HG03432 (cell line): ENCODE data around the gene SYT7.

Source experiments
- ATAC-seq: cut with Tn5 transposase; IDR thresholded peaks from one replicate; pipeline ENCODE4 v1.9.1; 2021; ENCODE audit warnings: mild to moderate bottlenecking, moderate library complexity; ENCODE audit not compliant: unreplicated experiment

SYT7 gene

DNA sequence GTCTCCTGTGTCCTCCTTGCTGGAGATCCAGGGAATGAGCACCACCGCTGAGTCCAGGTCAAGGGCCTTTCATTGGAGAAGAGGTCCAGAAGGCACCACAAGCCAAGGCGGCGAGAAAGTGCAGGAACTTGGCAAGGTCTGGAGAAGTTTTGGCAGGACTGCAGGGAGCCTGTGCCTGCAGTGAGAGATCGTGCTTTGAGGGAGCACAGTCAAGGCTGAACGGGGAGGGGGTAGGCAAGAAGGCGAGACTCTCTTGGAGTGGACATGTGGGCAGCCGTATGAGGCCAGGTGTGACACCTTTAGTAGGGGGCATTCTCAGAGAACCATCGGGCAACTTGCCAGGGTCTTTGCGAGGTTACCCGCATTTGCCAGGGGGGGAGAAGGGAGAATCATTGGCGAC is 41.9 kb downstream of the SYT7 start:
- ATAC-seq, result no peak

DNA sequence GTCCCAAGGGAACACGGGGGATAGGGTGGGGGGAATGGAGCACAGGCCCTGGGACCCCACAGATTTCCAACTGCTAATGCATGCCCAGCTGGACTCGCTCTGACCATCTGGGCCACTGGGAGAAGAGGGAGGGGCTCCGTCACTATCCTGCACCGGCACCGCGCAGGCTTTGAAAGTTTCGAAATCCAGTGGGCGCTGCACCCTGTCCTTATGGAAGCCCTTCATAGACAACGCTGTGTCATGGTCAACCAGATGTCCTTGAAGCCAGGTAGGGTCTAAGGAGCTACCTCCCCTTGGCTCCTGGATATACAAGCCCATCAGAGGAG is 42.3 kb downstream of the SYT7 start:
- ATAC-seq, result no peak

DNA sequence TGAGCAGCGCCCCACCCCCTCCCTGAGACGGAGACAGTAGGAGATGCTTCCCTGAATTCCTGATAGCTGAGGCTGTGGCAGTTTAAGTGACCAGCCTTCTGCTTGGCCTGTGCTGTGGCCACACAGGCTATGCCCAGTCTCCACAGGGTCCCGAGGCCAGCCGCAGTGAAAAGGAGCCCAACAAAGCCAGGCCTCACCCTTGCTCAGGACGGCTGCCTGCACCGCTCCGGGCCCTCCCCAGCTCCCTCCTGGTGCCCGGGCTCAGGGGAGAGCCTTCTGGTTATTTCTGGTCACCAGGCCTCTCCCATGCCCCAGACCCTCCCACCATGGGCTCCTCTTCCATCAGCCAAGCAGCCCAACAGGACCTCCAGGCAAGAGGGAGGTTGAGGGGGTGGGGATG is 43.5 kb downstream of the SYT7 start:
- ATAC-seq, result no peak

DNA sequence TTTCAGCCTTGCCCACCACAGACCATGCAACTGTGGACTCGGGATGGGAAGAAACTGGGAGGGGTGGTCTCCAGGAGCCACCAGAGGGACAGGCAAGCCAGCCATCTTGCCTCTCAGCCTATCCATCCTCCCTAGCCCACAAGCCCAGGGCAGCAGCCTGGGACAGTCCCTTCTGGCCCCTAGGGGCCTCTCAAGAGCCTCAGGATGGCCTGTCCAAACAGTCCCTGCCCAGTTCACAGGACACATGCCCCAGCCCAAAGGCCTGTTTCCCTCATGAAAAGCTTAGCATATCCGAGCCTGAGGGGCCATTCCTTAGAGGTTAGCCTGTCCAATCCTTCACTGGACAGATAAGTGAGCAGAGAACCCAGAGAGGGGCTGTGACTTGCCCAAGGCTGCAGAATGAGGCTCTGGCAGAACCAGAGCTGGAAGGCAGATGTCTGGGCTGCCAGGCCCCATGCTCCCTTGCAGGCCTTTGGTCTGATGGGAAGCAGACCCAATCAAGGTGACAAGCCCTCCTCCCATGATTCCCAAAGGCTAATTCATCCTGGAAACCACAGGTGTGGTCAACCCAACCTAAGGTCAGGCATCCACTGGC is 44.1 kb downstream of the SYT7 start:
- no peak for ATAC-seq

DNA sequence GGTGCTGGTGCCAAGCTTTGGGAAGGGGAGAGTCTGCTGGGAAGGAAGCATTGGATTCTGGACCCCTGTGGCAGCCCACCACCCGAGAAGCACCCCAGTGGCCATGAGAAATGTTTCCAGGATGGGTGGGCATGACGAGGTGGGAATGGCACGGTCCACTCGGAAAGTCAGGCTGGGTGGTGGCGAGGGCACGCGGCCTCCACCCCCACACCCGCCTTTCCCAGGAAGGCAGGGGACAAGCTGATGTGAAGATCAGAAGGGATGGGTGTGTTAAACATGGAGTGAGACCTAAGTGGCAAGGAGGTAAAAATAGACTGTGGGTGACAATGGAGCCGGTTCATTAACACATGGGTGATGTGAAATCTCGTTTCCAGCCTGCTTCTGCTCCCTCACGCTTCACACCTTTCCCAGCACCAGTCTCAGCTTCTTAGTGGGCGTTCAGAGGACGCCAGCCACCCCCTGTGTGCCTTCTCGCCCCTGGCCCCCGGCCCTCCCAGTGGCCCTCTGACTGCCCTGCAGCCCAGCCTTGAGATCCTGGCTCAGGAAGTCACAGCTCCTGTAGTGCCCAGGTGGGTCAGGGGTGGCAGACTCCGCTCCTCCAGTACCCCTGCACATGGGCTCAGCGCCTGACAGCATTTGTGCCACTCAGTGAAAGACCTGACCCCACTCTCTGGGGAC is 44.7 kb downstream of the SYT7 start:
- ATAC-seq, result no peak

DNA sequence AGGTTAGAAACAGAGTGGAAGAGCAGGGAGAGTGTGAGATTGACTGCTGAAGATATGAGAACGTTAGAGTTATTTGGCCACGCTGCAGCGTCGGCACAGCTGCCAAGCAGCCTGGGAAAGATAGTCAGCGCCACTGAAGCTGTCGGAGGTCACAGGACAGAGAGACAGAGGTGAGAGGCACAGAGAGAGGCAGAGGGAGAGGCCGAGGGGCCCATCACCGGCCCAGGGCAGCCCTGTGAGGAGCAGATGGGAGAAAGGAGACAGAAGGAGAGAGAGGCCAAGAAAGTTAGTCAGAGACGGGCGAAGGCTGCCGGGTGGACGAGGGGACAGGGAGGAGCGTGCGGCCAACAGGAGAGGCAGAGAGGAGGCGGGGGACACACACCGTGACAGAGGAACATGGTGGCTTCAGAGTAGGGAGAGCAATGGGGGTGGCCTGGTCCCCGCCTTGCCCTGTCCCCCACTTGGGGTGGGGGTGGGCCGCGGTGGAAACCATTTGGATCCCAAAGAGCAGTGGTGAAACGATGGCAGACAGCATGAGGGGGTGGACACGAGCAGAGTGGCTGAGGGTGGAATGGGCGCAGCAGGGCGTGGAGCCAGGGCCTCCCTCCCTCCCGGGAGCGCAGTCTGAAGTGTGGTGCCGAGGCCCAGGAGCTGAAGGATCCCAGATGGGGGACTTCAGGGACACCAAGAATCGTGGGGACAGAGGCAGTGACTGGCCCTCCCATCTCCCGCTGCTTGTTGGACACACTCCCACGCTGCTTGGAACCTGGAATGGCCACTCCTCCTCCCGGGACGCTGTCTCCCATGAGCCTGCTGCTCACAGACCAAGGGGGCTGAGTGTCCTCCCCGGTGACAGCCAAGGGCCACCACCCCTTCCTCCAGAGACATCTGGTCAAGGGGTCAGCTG is 45.7 kb downstream of the SYT7 start:
- ATAC-seq, result no peak

DNA sequence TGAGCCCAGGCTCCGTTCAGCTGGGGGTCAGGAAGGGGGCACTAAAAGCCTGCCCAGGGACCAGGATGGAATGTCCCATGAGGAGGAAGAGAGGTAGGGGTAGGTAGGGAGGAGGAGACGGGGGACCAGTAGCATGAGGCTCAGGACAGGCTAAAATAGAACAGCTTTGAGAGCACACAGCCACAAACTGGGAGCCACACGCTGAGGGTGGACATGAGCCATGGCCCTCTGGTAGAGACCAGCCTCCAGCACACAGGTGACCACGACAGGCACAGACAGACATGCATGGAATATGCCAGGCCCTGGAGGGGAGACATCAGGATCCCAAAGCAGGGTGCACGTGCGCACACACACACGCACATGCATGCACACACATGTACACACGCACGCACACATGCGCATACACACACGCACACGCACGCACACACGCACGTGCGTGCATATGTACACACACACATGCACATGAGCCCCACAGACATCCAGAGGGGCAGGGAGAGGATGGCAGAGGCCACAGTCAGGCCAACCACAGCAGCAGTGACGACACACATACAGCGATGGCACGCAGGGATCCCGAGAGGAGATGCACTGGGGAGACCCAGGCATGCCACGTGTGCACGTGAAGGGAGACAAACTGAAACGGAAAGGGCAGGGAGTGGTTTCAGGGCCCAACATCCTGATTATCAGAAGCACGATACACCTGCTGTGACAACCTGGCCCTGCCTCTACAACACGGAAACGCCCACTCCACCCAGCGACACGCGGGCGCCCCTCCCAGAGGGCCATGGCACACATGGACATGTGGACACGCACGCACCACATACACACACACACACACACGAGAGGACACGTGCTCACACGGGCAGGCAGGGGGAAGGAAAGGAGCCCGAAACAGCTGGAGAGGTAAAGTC is 46.6 kb downstream of the SYT7 start:
- ATAC-seq, result no peak

DNA sequence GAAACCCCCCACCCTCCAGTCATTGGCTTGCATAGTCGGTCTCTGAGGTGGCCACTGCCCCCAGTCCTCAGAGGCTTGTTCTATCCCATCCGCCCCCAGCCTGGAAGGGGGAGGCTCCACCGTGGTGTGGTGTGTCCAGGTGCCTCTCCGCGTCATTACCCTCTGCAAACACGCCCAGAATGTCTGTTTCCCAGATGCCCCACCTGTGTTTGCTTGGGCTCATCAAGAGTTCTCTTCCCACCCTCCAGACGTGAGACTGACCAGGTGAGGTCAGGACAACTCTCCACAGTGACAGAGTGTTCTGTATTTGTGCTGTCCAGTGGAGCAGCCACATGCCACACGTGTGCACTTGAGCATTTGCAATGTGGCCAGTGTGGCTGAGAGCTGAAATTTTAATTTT is 47.5 kb downstream of the SYT7 start:
- no peak for ATAC-seq

DNA sequence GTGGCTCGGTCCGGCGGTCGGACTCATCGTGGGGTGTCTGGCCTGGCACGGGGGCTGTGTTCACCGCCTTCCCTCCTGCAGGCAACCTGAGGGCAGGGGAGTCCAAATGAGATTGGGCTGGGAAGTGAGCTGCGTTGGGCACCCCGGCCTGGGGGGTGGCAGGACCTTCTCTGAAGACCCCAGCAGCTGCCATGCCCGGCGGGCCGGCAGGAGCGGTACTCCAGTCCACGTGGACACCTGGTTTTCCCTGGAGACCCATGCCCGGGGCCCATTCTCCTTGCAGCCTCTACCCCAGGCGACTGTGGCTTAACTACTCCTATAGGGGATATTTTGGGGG is 47.9 kb downstream of the SYT7 start:
- ATAC-seq, result no peak

DNA sequence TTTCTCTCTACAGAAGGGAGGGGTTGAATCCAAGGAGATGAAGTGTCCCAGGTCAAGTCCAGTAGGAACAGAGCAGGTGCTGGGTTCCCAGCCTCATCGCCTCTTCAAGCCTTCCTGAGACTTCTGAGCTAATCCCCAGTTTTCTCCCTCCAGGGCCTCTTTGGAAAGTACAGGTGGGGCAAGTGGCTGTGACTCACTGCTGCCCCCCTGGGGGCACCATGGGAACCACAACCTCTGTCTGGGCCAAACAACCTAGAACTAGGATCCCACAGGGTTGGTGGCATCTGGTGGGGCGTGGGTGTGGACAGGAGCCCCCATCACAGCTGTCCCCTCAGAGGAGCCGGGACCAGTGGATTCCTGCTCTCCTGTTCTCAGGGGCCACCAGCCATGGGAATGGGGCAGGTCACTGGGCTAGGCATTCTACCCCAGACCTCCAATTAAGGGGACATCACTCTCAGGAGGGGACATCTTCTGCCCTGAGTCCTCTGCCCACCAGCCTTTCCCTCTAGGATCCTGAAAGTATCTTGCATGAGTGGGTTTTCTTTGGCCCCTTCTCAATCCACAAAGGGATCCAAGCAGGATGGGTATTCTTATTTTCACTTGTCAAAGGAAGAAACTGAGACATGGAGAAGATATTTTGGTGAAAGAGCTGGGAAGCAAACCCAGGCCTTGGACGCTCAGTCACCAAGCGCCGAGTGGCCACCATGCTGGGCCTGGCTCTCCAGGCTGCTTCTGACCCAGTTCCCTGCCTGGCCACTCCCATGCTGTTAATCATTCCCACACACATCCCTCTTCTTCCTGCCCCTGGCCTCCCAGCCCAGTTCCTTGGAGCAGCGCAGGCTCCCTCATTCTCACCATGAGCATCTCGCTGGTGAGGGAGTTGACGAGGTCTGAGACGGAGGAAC is 48.5 kb downstream of the SYT7 start:
- ATAC-seq, result no peak

DNA sequence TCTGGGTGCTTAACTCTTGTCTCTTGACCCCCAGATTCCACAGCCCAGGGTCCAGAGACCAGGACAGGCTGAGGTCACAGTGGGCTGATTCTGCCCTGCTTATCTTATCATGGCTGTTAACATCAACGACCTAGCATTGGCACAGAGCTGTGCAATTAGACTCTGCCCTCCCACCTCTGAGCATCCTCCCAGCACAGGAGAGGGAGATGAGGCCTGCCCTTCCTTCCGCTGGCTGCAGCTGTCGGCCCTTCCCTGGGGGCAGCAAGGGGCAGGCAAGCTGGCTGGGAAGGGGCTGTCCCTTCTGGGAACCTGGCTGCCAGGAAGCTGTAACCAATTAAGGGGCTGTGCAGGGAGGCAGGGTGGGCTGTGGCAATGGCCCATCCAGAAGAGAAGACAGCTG is 49.8 kb downstream of the SYT7 start:
- no peak for ATAC-seq

DNA sequence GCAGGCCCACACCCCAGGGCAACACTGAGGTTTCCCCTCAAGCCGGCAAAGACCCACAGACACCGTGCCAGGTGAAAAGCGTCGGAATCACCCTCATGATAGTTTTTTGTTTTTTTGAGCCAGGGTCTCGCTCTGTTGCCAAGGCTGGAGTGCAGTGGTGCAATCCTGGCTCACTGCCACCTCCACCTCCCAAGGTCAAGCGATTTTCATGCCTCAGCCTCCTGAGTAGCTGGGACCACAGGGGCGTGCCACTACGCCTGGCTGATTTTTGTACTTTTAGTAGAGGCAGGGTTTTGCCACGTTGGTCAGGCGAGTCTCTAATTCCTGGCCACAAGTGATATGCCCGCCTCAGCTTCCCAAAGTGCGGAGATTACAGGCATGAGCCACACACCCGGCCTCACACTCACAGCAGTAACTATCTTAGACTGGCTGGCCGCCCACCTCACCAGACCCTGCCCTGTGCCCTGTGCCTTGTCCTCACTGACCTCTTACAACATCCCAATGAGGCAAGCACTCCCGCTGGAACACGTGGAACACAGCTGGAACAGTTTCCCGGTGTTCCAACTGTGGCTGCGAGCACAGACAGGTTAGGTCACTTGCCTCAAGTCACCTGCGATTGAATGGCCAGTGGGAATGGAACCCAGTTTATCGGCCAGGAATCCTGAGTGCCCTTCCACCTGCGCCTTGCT is 51.2 kb downstream of the SYT7 start:
- ATAC-seq, result no peak

DNA sequence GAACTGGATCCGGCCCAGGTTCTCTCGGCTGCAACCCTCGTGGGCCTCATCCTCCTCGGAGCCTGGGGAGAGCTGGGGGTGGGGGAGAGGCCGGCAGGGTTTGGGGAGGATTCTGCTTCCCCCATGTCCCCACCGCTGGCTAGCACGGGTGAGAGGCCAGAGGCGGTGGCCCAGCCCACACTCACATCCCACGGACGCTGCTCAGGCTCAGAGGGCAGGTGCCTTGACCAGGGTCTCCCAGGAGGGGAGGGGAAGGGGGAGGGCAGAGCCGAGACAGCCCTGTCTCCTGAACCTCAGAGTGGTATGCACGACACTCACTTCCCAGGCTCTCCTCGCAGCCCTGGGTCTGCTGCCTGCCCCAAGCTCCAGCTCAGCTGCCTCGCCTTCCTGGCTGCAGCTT is 52.8 kb downstream of the SYT7 start:
- ATAC-seq, result no peak

DNA sequence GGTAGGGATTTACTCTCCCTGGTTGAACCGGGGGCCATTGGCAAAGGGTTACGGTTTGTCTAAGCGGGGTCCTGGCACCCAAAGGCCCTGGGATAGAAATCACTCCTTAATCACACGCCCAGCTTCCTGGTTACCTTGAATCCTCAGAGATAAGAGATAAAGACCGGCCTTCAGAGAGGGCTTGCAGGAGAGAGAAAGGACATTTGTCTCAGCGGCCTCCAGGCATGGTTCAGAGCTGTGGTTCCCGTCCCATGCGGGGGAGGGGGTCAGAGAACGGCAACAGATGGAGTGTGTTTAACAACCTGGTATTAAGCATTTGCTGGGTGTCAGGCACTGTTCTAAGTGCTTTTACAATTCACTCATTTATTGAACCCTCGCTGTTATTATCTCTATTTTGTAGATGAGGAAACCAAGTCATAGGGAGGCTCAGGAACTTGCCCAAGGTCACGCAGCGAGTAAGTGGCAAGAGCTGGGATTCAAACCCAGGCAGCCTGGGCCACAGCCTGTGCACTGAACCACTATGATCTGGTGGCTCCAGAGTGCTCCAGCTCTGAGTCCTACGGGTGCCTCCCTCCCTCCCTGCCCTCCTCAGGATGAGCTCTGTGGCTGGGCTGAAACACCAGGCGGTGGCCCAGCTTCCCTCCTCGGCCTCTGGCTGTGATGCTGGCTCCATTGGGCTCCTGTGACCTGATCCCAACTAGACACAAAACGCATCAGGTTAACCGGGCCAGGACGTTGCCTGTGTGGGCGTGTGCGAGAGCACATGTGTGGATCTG is 53.7 kb downstream of the SYT7 start:
- ATAC-seq, result no peak

DNA sequence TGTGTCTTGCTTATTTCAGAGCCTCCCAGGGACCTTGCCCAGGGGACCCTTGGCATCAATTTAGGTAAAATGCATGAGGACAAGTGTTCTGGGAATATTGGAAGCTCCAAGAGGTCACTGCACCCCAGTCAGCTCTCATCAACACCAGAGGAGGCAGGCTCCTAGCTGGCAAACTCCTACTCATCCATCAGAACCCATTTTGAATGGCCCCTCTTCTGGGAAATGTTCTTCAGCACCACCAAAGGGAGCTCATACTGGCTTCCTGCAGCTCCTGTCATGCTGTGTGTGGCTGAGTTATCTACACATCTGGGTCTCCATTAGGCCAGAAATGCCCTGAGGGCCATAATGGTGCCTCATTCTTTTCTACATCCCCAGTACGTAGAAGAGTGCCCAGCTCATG is 54.6 kb downstream of the SYT7 start:
- no peak for ATAC-seq

DNA sequence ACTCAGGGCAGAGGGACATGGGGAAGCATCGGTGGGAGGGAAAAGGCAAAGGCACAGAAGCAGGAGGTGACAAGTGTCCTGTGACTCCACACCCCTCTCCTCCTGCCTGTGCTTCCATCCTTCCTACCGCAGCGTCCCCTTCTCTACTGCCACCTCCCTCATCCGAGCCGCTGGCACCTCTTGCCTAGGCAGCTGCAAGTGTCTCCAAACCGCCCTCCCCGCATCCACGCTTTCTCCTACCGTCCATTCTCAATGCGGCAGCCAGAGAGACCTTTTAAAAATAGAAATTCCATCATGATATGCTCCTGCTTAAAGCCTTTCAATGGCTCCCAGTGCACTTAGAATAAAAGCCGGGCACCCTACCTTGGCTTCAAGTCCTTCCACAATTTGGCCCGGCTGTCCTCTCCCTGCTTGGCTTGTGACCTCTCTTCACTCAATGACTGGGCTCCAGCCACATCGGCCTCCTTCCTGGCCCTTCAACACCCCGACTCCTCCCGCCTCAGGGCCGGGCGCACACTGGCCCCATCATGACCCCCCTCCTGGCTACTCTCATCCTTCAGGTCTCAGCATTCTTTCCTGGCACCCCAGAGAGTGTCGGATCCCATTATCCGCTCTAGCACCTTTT is 55.8 kb downstream of the SYT7 start:
- ATAC-seq, result no peak

DNA sequence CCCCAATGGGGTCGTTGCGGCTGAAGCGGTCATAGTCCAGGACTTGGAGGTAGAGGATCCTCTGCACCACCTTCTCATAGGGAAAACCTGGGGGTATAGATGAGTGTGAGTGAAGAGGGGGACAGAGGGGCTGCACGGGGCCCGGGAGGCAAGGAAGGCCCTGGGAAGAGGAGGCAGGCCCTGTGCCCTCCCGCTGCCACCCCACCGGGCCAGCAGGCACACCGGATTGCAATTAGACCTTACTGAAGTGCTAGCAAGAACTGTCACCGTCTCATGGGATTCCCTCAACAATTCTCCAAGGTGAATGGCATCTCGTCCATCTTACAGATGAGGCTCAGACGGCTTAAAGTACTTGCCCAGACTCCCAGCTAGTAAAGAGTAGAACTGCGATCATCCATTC is 56.4 kb downstream of the SYT7 start:
- no peak for ATAC-seq

DNA sequence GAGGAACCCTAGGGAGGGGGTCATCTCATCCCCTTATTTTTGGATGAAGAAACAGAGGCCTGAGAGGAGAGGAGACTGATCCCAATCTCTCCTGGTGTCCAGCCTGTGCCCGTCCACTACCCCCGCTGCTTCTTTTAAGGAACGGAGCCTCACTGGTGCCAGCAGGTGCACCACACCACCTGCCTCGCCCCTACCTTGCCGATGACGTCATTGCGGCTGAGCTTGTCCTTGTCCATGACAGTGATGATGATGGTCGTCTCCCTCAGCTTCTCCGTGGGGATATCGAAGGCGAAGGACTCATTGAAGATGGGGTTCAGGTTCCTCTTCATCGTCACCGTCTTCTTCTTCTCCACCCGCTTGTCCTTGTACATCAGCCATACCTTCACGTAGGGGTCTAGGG is 58.0 kb downstream of the SYT7 start:
- no peak for ATAC-seq
